ENCODE measurements around the gene POC1A.

DNA sequence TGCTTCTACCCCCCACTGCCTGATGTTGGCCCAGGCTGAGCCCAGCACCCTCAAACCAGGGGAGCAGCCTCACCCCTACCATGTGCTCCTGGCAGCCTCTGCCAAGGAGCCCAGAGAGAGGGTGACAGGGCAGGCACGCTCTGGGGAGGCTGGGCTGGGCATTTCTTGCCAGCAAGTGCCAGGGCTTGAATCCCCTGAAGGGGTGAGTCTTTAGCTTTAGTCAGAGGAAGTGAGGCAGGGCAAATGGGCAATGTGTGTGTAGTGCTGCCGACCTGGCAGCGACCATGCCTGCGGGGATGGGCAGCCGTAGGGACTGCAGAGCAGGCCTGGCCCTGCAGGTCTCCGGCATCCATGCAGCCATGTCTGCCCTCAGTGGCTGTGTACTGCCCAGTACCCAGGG lies 116.0 kb downstream of the POC1A start:
- TF ChIP-seq CTCF (IDR thresholded peaks at IDR 0.05; ENCODE audit: poor library complexity, severe bottlenecking) (no peak), TAF1 (IDR thresholded peaks at IDR 0.05; ENCODE audit: low read depth) (no peak), RAD21 (conservative IDR thresholded peaks at IDR 0.05) (no peak), EP300 (conservative IDR thresholded peaks at IDR 0.05; ENCODE audit: poor library complexity, severe bottlenecking) (no peak), EZH2 (IDR thresholded peaks at IDR 0.05; ENCODE audit: borderline replicate concordance, insufficient read depth, low read length, poor library complexity, severe bottlenecking) (no peak), REST (IDR thresholded peaks at IDR 0.05; ENCODE audit: borderline replicate concordance) (no peak), POLR2AphosphoS5 (IDR thresholded peaks at IDR 0.05) (no peak), MXI1 (conservative IDR thresholded peaks at IDR 0.05; ENCODE audit: poor library complexity, severe bottlenecking) (no peak)

Data from neural cell (in vitro differentiated cells).